ENCODE measurements around the gene PHTF2.

The PHTF2 gene

GRCh38 chr7:77806425-77806824, 7.9 kb downstream of the PHTF2 start:
- no peaks in the 10 kb centered on the region; the same call in 1 of the 2 replicates for H3K36me3 ChIP-seq (ENCODE audit: insufficient read depth, low read length)
- DNase-seq (no peak), ATAC-seq (ENCODE audit: insufficient read depth, low read depth) (no peak)
- no peak overlapping the region for H2AFZ ChIP-seq (ENCODE audit: low read depth, low read length)
- H3K4me2 ChIP-seq (ENCODE audit: insufficient read depth, low read length), result no peak overlapping the region
- H4K20me1 ChIP-seq (ENCODE audit: insufficient read depth, low read length), result peaks cover 20% of the 10 kb centered on the region; the same call in 1 of the 2 replicates
- TF ChIP-seq, protein P1, sequence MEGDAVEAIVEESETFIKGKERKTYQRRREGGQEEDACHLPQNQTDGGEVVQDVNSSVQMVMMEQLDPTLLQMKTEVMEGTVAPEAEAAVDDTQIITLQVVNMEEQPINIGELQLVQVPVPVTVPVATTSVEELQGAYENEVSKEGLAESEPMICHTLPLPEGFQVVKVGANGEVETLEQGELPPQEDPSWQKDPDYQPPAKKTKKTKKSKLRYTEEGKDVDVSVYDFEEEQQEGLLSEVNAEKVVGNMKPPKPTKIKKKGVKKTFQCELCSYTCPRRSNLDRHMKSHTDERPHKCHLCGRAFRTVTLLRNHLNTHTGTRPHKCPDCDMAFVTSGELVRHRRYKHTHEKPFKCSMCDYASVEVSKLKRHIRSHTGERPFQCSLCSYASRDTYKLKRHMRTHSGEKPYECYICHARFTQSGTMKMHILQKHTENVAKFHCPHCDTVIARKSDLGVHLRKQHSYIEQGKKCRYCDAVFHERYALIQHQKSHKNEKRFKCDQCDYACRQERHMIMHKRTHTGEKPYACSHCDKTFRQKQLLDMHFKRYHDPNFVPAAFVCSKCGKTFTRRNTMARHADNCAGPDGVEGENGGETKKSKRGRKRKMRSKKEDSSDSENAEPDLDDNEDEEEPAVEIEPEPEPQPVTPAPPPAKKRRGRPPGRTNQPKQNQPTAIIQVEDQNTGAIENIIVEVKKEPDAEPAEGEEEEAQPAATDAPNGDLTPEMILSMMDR (IDR thresholded peaks at IDR 0.05; ENCODE audit: borderline replicate concordance, extremely low read depth, low read length, poor library complexity, severe bottlenecking), result no peak
- TF ChIP-seq EZH2 (IDR thresholded peaks at IDR 0.05; ENCODE audit: borderline replicate concordance, low read depth, low read length, severe bottlenecking), result no peak
- peaks cover 21% of the 10 kb centered on the region for H3K9me3 ChIP-seq (ENCODE audit: insufficient read depth, low read length, severe bottlenecking)
- peaks cover 28% of the 10 kb centered on the region for H3K4me1 ChIP-seq (ENCODE audit: insufficient read depth, low read length)
- H3K27ac ChIP-seq (ENCODE audit: low read length), result no peak overlapping the region
- H3K27me3 ChIP-seq (ENCODE audit: insufficient read depth, low read length, poor library complexity), result no peaks in the 10 kb centered on the region
- no peak overlapping the region for H3K9ac ChIP-seq (ENCODE audit: low read depth, low read length)
- H3K4me3 ChIP-seq (ENCODE audit: low read depth in 1 of 2, low read length in 2 of 2), result no peak overlapping the region
- peaks cover 100% of the 10 kb centered on the region for H3K79me2 ChIP-seq (ENCODE audit: insufficient read depth, low read length)

DNA sequence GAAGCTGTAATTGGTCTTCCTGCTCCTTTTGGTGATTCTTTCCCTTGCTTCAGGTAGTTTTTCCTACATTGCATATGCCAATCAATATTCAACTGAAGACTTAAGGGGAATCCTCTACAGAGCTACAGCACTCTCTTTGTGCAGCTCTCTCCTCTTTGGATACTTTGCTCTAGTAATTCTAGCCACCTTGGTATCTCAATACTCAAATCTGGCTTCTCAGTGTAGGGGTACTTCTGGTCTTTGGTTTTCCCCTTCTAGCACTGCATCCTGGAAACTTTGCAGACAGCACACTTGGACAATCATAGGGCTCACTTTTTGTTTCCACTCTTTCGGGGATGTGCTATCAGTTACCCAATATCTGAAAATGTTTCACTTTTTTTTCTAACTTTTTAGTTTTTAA, 9.9 kb downstream of the PHTF2 start:
- Histone ChIP-seq H3K27ac (ENCODE audit: low read length) (no peak overlapping the region), H3K4me3 (ENCODE audit: low read depth in 1 of 2, low read length in 2 of 2) (no peak overlapping the region), H3K9ac (ENCODE audit: low read depth, low read length) (no peak overlapping the region), H3K79me2 (ENCODE audit: insufficient read depth, low read length) (peaks cover 99% of the 10 kb centered on the region), H3K4me1 (ENCODE audit: insufficient read depth, low read length) (peaks cover 7% of the 10 kb centered on the region), H4K20me1 (ENCODE audit: insufficient read depth, low read length) (peaks cover 16% of the 10 kb centered on the region; the same call in 1 of the 2 replicates), H3K27me3 (ENCODE audit: insufficient read depth, low read length, poor library complexity) (no peaks in the 10 kb centered on the region), H3K4me2 (ENCODE audit: insufficient read depth, low read length) (no peak overlapping the region), H3K9me3 (ENCODE audit: insufficient read depth, low read length, severe bottlenecking) (peaks cover 21% of the 10 kb centered on the region), H2AFZ (ENCODE audit: low read depth, low read length) (no peak overlapping the region), H3K36me3 (ENCODE audit: insufficient read depth, low read length) (no peaks in the 10 kb centered on the region; the same call in 1 of the 2 replicates)
- no peak for DNase-seq
- no peak for ATAC-seq (ENCODE audit: insufficient read depth, low read depth)
- TF ChIP-seq, protein P1 (IDR thresholded peaks at IDR 0.05; ENCODE audit: borderline replicate concordance, extremely low read depth, low read length, poor library complexity, severe bottlenecking), result no peak
- TF ChIP-seq EZH2 (IDR thresholded peaks at IDR 0.05; ENCODE audit: borderline replicate concordance, low read depth, low read length, severe bottlenecking), result no peak

GRCh38 chr7:77811516-77812289, 13.1 kb downstream of the PHTF2 start:
- H3K79me2 ChIP-seq (ENCODE audit: insufficient read depth, low read length), result peaks cover 94% of the 10 kb centered on the region
- no peak overlapping the region for H3K9ac ChIP-seq (ENCODE audit: low read depth, low read length)
- H3K27ac ChIP-seq (ENCODE audit: low read length), result no peak overlapping the region
- no peak overlapping the region for H3K4me3 ChIP-seq (ENCODE audit: low read depth in 1 of 2, low read length in 2 of 2)
- no peak overlapping the region for H3K4me2 ChIP-seq (ENCODE audit: insufficient read depth, low read length)
- ATAC-seq (ENCODE audit: insufficient read depth, low read depth) (no peak), DNase-seq (no peak)
- no peaks in the 10 kb centered on the region for H3K4me1 ChIP-seq (ENCODE audit: insufficient read depth, low read length)
- no peaks in the 10 kb centered on the region for H3K27me3 ChIP-seq (ENCODE audit: insufficient read depth, low read length, poor library complexity)
- no peak overlapping the region for H2AFZ ChIP-seq (ENCODE audit: low read depth, low read length)
- peaks cover 16% of the 10 kb centered on the region; the same call in 1 of the 2 replicates for H4K20me1 ChIP-seq (ENCODE audit: insufficient read depth, low read length)
- H3K36me3 ChIP-seq (ENCODE audit: insufficient read depth, low read length), result peaks cover 11% of the 10 kb centered on the region
- H3K9me3 ChIP-seq (ENCODE audit: insufficient read depth, low read length, severe bottlenecking), result peaks cover 5% of the 10 kb centered on the region
- TF ChIP-seq EZH2 (IDR thresholded peaks at IDR 0.05; ENCODE audit: borderline replicate concordance, low read depth, low read length, severe bottlenecking), result no peak
- TF ChIP-seq, protein P1 (IDR thresholded peaks at IDR 0.05; ENCODE audit: borderline replicate concordance, extremely low read depth, low read length, poor library complexity, severe bottlenecking), result no peak

Measured in DND-41 (cell line).